SH-SY5Y (cell line): ENCODE results near the gene ZGRF1.

Experiments used
- GATA2 ChIP-seq: IDR thresholded peaks from 2 replicates; pipeline ENCODE4 v1.6.1; 2011; ENCODE audit warnings: mild to moderate bottlenecking, low read depth, low read length
- GATA3 ChIP-seq: IDR thresholded peaks from 2 replicates; pipeline ENCODE4 v1.6.1; 2011; ENCODE audit warnings: low read depth, mild to moderate bottlenecking, low read length, moderate library complexity

The ZGRF1 gene

GRCh38 chr4:112636688-112637551, at the start of gene ZGRF1, which contains the start of gene LARP7:
Gene ZGRF1 (minus strand): TSS chr4:112636909. CDS start chr4:112633176, 3,733 bp downstream.
Gene LARP7 (plus strand): TSS chr4:112637143. CDS start chr4:112644670, 7,527 bp downstream.
- TF ChIP-seq GATA2 (no peak), GATA3 (no peak)

- no peak for TF ChIP-seq GATA3
- TF ChIP-seq GATA2: no peak
Measured at GRCh38 chr4:112680996-112681395, 44.3 kb upstream of the ZGRF1 start.

GRCh38 chr4:112677519-112678091, 40.9 kb upstream of the ZGRF1 start:
- TF ChIP-seq GATA2 (no peak), GATA3 (no peak)

DNA sequence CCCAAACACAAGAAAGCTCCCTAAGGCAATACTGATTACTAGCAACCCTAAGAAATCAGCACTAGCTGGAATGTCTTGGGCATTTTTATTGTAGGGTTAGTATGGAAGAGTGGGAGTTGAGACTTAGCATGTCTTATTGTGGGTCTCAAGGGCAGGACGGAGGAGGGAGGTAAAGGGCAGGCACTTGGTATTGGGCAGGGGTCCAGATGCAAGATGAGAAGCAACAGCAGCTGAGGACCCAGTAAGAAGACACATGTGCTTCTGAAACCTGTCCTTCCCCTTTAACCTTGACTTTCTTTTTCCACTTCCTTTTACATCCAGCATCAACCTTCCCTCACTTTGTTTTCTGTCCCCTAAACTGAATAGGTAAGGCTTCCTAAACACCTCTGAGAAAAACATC, 37.7 kb upstream of the ZGRF1 start:
- TF ChIP-seq GATA2: no peak
- TF ChIP-seq GATA3: no peak

DNA sequence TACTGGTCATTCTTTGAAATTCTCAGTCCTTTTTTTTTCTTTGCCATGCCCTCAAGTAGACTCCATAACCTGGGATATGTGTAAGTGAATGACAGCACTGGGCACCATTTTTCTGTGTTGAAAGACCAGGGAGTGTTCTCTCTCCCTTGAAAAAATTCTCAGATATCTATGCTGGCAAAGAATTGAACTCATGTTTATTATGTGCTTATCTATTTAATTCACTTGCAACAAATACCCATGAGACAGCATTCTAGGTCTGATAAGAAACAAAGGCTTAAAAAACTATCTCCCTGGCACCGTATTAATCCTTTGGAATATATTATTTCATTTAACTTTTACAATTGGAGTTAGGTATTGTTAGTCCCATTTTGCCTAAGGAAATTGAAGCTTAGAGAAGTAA, 37.0 kb upstream of the ZGRF1 start:
- no peak for TF ChIP-seq GATA2
- TF ChIP-seq GATA3: no peak

GRCh38 chr4:112673076-112673475, 36.4 kb upstream of the ZGRF1 start:
- TF ChIP-seq GATA3 (no peak), GATA2 (no peak)

DNA sequence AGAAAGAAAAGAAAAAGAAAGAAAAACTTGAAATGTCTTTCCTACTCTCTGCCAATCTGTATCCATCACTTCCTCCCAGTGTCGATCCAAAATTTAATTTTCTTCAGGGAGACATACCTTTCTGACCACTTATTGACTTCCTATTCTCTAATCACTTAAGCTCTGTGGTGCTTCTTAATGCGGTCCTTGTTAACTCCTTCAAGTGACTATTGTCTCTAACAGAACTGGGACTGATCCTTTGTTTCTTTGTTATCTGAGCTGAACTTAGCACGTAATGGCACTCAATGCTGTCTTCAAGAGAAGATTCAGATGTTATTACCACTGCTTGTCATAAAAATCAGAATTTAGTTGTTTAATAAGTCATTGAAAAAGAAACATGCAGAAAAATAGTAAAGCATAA, 31.4 kb upstream of the ZGRF1 start:
- TF ChIP-seq GATA3 (no peak), GATA2 (no peak)

GRCh38 chr4:112664611-112665010, 27.9 kb upstream of the ZGRF1 start:
- TF ChIP-seq GATA3: no peak

GRCh38 chr4:112655270-112655669, 18.6 kb upstream of the ZGRF1 start:
- no peak for TF ChIP-seq GATA2
- TF ChIP-seq GATA3: no peak

GRCh38 chr4:112652216-112652615, 15.5 kb upstream of the ZGRF1 start:
- TF ChIP-seq GATA2: no peak
- TF ChIP-seq GATA3: no peak

GRCh38 chr4:112651641-112652040, 14.9 kb upstream of the ZGRF1 start:
- TF ChIP-seq GATA3 (no peak), GATA2 (no peak)

DNA sequence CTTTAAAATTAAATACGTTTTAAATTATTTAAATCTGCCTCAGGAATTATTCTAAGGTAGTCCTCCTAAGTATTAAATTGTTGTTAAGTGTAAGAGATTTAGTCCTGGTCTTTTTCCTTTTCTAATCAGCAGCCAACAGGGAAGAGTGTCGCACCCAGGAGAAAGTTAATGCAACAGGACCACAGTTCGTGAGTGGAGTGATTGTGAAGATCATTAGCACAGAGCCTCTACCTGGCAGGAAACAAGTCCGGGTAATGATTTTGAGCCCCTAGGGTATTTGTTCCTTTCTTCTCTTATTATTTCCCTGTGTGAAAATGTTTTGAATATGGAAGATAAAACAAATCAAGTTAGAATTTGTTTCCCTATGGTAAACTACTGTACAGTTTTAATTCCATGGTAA, 13.6 kb upstream of the ZGRF1 start:
- TF ChIP-seq GATA2 (no peak), GATA3 (no peak)

GRCh38 chr4:112649055-112649408, 12.3 kb upstream of the ZGRF1 start:
- no peak for TF ChIP-seq GATA3
- TF ChIP-seq GATA2: no peak

- no peak for TF ChIP-seq GATA3
- no peak for TF ChIP-seq GATA2
Measured at GRCh38 chr4:112648263-112649054, 11.8 kb upstream of the ZGRF1 start.
